GM10847 (cell line): ENCODE measurements around the gene NKD1.

Experiments used
- POLR2A ChIP-seq: IDR thresholded peaks from 2 replicates; pipeline ENCODE4 v1.6.1; 2011; ENCODE audit not compliant: insufficient read length; ENCODE audit errors: extremely low read depth

The NKD1 gene

DNA sequence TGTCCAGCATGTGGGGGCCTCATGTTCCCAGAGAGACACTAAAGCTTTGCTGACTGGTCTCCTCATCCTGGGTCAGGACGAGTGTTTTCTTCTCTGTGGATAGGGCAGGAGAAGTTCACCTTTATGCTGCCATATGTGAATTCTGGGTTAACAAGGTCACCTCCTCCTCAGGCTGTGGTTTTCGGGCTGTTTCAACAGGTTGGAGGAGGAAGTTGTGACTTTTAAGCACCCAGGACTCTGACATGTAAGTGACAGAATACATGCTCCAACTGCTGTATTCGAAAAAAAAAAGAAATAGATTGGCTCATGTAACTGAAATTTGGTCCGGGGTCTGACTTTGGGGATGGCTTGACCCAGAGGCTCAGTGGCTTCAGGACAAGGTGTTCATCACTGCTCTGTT is 78.7 kb downstream of the NKD1 start:
- no peak for TF ChIP-seq POLR2A

DNA sequence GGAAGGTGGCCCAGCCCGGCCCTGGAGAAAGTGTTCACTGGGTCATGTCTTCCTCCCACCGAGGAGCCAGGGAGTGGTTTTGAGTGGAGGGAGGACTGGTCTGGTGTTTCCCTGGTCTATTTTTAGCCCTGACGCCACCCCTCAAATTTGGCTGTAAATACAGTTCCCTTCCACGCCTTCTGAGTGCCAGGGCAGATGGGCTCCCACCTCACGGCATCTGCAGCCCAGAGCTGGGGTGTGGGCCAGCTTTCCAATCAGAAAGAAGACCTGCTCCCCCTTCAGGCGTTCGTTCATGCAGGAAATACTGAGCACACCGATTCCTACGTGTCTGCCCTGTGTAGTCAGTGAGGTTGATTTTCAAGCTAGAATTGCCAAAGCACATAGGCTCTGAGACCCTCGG is 79.2 kb downstream of the NKD1 start:
- TF ChIP-seq POLR2A: no peak

DNA sequence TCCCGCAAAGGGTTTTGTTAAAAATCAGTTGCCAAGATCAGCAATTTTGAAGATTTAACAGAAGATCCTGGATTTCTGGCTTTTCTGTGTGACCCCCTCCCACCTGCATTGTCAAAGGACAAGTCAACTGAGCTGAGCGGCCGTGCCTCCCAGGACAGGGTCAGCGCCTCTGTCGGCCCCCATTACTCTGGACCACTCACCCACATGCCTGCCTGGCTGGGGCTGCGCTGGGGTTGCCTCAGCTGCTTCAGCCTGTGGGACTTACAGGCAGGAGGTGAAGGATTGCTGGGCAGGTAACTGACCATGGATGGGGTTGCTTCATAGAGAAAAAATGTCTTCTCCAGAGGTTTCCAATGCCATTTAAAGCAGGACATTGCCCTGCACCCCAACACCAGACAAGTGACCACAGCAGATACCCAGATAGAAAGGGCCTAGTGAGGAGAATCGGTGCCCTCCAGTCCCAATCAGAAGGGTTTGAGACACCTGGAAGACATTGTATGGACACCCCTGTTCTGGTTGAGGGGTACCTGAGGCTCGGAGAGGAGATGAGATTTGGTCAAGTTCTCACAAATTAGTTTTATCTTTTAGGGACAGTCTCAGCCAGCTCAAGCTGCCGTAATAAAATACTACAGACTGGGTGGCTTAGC is 80.1 kb downstream of the NKD1 start:
- no peak for TF ChIP-seq POLR2A

DNA sequence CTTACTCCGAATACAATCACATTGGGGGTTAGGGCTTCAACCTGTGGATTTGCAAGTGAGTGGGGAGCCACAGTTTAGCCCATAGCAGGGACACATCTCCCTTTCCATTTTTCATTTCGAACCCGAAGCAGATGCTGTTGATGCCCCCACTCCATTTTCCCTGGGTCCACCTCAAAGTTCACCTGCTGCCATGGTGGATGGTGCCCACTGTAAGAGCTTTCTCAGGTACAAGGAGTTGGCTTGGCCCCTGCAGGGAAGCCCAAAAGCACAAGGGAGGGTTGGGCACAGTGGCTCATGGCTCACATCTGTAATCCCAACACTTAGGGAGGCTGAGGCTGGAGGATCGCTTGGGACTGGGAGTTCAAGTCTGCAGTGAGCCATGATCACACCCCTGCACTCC is 81.1 kb downstream of the NKD1 start:
- TF ChIP-seq POLR2A: no peak

DNA sequence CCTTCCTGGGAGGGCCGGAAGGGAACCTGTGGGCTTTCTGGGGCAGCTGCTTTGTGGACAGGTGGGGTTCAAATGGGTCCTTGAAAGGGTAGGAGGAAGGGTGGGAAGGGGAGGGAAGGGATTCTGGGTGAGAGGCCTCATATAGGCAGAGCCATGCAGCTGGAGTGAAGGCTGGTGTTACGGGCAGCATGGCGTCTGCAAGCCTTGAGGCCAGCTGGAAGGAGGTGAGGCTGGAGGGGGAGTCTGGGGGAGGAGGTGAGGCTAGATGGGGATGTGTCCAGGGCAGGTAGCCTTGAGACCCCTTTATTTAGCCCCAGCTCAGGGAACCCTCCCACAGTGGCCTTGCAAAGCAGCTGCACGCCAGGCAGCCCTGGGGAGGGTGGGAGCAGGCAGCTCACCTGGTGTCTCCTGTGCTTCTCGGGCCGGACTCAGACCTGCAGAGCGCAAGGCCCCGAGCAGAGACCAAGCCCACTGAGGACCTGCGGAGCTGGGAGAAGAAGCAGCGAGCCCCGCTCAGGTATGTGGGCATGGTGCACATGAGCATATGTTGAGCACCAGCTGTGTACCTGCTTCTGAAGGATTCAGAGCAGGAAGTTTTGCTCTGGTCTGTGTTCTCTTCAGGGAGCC is 82.3 kb downstream of the NKD1 start:
- TF ChIP-seq POLR2A: no peak

DNA sequence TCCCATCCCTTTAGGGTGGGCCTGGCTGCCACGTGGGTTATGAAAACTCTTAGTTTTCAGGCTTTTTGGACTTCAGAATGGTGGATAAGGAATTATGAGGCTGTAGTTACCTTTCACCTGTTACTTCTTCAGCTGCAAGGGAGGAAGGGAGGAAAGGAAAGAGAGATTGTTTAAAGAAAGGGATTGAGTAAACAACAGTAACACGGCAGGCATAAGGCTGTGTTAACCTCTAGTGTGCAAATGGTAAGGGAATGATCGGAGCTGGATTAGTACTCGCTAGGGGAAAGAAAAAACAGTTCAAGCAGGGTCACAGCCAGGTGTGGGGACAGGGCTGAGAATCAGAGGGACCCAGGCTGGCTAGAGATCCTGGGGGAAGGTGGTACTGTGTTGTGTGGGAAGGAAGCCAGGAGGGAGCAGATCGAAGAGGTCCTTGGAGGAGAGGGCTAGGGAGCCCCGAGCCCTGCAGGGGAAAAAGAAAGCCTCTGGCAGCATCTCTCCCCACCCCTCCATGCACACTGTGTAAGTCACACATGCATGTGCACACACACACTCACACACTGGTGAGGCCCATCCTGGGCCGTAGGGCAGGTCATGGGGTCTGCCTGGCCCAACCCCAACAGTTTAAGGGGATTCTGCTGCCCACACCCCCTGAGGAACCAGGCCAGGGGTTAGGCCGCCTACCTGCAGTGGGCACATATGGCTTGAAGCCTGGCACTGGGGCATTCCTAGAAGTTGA is 83.2 kb downstream of the NKD1 start:
- no peak for TF ChIP-seq POLR2A

DNA sequence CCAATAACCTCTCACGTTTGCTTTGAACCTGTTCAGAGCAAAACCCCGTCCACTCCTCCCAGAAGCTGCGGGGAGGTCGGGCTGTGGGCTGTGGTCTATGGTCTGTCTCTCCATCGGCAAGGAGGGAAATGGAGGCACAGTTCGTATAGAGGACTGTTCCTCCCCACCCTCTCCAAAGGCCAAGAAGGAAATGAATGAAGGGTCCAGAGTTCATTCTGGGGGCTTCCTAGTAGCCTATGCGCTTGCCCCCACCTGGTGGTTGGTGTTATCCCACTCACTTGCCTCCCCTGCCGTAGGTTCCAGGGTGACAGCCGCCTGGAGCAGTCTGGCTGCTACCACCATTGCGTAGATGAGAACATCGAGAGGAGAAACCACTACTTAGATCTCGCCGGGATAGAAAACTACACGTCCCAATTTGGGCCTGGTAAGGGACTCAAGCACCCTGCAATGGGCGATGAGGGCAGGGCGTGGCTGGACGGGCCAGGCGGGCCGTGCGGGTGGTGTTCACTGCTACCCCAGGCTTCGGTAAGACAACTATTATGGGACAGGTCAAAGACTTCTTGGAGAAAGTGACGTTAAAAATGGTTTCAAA is 83.9 kb downstream of the NKD1 start:
- no peak for TF ChIP-seq POLR2A

DNA sequence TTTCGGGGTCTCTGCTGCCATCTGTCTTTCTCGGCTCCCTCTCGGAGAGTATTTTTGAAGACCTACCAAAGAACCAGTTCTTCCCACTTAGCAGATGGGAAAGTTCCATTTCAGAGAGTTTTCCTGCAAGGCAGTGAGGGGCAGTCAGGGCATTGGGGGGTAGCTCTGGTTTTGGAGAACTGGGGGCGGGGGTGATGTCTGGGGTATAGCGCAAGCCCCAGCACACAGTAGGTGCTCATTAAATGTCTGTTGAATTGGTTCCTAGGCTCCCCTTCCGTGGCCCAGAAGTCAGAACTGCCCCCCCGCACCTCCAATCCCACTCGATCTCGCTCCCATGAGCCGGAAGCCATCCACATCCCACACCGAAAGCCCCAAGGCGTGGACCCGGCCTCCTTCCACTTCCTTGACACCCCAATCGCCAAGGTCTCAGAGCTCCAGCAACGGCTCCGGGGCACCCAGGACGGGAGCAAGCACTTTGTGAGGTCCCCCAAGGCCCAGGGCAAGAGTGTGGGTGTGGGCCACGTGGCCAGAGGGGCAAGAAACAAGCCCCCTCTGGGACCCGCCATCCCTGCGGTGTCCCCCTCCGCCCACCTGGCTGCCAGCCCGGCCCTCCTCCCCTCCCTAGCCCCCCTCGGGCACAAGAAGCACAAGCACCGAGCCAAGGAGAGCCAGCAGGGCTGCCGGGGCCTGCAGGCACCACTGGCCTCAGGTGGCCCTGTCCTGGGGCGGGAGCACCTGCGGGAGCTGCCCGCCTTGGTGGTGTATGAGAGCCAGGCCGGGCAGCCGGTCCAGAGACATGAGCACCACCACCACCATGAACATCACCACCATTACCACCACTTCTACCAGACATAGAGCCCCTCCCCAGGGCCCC is 85.0 kb downstream of the NKD1 start:
- TF ChIP-seq POLR2A: no peak

DNA sequence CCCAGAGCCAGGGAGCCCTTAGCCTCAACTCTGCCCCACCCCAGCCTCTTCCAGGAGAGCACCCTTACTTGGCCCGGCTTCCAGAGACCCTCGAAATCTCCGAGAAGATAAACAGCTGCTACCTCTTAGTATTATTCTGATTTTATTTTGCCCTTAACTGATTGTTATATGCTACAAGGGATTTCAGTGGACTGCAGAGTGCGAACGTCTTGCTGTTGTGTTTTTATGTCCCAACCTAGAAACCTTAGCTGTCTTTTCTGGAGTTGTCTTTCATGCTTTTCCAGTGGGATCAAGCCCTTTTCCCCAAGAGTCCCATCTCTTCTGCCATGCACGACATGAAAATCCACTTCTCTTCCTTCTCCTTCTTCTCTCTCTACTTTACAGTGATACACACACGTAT is 85.9 kb downstream of the NKD1 start:
- no peak for TF ChIP-seq POLR2A

DNA sequence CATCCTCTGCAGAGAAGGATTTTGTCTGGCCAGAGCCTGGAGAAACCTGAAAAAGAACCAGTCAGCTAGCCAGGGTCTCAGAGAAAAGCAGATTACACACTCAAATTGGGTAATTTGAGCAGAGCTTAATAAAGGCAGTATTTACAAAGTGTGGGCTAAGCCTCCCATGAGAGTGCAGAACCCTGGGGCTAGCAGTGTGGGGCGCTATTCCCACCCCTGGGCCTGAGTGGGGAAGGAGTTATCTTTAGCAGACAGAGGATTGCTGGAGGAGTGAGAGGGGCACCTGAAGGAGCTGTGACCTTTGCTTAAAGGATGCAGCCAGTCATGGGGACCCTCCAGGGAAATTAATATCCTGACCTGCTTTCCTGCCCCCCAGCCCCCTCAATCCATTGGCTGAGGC is 86.8 kb downstream of the NKD1 start:
- TF ChIP-seq POLR2A: no peak

DNA sequence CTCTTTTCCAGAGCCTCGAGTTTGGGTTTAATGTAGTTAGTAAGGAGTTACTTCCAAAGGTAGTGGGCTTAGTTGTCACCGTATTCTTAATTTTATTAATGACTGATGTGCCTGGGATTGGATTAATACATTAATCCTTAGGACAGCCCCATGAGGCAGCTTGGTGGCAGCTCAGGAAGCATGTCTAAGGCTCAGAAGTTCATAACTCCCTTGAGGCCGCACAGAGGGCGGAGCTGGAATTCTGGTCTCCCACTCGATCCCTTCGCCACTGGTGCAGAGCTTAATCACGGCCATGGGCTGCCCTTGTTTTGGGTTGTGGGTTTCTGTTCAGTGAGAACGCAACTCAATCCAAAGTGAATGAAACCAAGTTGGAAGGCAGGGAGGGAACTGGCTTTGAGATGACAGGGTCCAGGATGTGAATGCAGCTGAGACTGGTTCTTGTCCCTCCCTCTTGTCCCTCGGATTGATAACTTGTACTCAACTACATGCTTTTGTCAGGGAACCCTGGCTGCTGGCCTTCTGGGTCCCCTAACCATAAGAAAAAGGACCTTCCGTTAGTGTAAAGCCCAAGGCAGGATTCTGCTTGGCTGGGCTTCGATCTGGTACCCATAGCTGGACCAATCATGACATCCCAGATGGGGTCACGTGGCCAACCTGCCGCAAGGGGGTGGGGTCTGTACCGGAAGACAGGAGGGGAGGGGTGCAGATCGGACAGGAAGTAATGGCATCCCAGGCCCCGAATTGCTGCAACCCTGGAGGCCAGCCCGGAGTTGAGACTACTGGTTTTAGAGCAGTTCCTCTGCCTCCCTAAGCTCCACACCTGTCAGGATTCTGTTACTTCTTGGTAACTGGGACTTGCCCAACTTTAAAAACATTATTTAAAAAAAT is 87.6 kb downstream of the NKD1 start:
- no peak for TF ChIP-seq POLR2A

DNA sequence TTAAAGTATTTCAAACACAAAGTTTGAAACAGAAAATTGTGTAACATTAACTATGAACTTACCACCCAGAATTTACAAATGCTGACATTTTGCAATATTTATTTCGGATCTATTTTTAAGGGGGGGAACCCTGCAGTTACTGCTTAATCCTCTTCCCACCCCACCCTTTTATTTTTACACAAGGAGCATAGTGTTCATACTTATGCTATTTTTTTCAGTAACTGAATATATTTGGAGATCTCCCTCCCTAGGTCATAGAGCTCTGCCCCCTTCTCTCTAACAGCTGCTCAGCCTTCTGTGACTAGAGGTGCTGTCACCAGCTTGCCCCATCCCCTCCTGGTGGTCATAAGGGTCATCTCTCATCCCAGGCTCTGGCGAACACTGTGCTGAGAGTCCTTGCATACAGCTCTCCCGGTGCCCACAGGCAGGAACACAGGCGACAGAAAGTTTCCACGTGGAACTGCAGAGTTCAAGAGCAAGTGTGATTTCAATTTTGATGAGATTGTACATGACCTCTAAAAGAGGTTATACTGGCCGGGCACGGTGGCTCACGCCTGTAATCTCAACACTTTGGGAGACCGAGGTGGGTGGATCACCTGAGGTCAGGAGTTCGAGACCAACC is 88.7 kb downstream of the NKD1 start:
- no peak for TF ChIP-seq POLR2A

DNA sequence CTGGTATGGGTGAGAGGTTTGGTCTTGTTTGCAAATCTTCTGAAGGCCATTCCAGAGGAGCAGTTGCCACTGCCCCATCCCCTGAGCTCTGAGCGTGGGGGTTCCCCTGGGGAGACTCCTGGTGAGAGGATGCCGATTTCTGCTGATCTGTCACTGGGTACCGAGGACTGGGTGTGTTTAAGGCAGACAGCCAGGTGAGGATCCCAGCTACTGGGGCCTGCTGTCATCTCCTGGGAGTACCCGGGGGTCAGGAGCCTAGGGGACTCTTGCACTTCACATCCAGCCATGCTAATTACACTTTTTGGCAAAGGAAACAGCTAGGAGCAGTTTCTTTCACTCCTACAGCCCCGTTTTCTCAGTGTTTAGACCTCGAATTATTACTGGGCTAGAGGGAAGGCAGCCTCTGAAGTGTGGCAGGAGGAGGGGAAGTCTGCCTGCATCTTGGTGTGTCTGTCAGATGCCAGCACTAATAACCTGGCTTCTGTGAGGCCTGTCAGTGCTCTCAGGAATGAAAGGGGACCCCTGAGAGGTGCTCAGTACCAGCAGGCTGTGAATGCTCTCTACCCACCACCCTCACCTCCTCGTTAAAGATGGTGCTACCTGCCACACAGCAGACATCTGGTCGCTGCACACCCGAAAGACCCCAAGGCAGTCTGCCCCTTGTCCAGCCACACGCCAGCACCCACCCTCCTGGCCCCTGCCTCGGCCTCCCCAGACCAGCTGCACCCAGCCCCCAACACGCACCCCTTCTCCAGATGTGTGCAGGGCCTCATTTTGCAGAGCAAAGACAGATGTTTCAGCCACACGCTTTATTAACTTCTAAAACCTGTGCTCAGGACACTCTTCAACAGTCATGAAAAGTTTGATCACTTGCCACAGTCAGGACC is 89.8 kb downstream of the NKD1 start:
- TF ChIP-seq POLR2A: no peak
